Type B pancreatic cell (in vitro differentiated cells): ENCODE results near the gene PNRC1. TPM values are rescaled to one million over a fixed set of nuclear protein-coding genes. Genes with fewer than 3 reads are reported as not detected.
A peak's percentile ranks its signal among the peaks of the same experiment; 100 is the strongest.
"Not testable (repeated sequence)": the region's sequence is repeated elsewhere in the genome, so short reads cannot be mapped to it uniquely, and the experiment has no call there.

ENCODE experiments used
- DNase-seq: peaks from one replicate; pipeline ENCODE4 v3.0.0; 2021; ENCODE audit warnings: mixed read lengths; ENCODE audit not compliant: unreplicated experiment; ENCODE audit errors: extremely low spot score
- H3K27ac Mint-ChIP-seq: 2 replicates; pipeline ENCODE4 v1.8.0; 2021; ENCODE audit warnings: mild to moderate bottlenecking, mixed read lengths
- H3K27me3 Mint-ChIP-seq: 2 replicates; pipeline ENCODE4 v1.8.0; 2021; ENCODE audit warnings: mixed read lengths
- H3K36me3 Mint-ChIP-seq: 2 replicates; pipeline ENCODE4 v1.8.0; 2021; ENCODE audit warnings: mixed read lengths
- H3K4me1 Mint-ChIP-seq: one replicate; pipeline ENCODE4 v1.8.0; 2021; ENCODE audit warnings: mixed read lengths; ENCODE audit not compliant: unreplicated experiment
- H3K4me3 Mint-ChIP-seq: 2 replicates; pipeline ENCODE4 v1.8.0; 2021; ENCODE audit warnings: mild to moderate bottlenecking, mixed read lengths
- H3K9me3 Mint-ChIP-seq: 2 replicates; pipeline ENCODE4 v1.8.0; 2021; ENCODE audit warnings: mixed read lengths
- CTCF ChIP-seq: fragments of 200-600 bp; sonication (generic); conservative IDR thresholded peaks from 2 replicates; pipeline ENCODE4 v1.5.0; 2021; ENCODE audit warnings: antibody characterized with exemption, mild to moderate bottlenecking
- long read RNA-seq: library from polyadenylated mRNA; unstranded; transcript quantifications from one replicate; pipeline ENCODE4 v2.0.0, GENCODE V29; 2020
- total RNA-seq: library from RNA; stranded (reverse); gene quantifications from 2 replicates; pipeline ENCODE4 v1.2.1, GENCODE V29; 2021; ENCODE audit warnings: low replicate concordance

PNRC1 gene
- total RNA-seq = 140 and 150 TPM in 2 replicates
- long read RNA-seq, partial matches to known transcripts = 0 of 14 reads
- long read RNA-seq, other reads (novel, unspliced or antisense) = 14 of 14 reads

- peak within 1 kb of the TSS; percentile 96 for H3K4me3 Mint-ChIP-seq
- H3K27me3 Mint-ChIP-seq = no peaks in the 10 kb centered on the region
- peak; percentile 100 for DNase-seq
- H3K27ac Mint-ChIP-seq = peak within 1 kb of the TSS; percentile 94
- peaks cover 16% of the 10 kb centered on the region for H3K4me1 Mint-ChIP-seq
- TF ChIP-seq CTCF = no peak
- H3K36me3 Mint-ChIP-seq = peaks cover 28% of the 10 kb centered on the region
- H3K9me3 Mint-ChIP-seq = no peaks in the 10 kb centered on the region
These were observed at the start of gene PNRC1 for GRCh38 chr6:89080281-89081128. Gene PNRC1, plus strand, starts transcription at chr6:89080751. Its CDS starts 144 bp downstream, at chr6:89080895.

GRCh38 chr6:89032599-89032998 lies 48.0 kb upstream of the PNRC1 start:
- DNase-seq = no peak
- Mint-ChIP-seq H3K9me3 (no peaks in the 10 kb centered on the region), H3K27me3 (no peaks in the 10 kb centered on the region), H3K27ac (no peak overlapping the region), H3K4me1 (peaks cover 13% of the 10 kb centered on the region), H3K36me3 (no peaks in the 10 kb centered on the region), H3K4me3 (no peak overlapping the region)
- TF ChIP-seq CTCF = no peak

- DNase-seq = no peak
- H3K27ac Mint-ChIP-seq = no peak overlapping the region
- H3K4me1 Mint-ChIP-seq = peaks cover 13% of the 10 kb centered on the region
- H3K4me3 Mint-ChIP-seq = no peak overlapping the region
- H3K36me3 Mint-ChIP-seq = no peaks in the 10 kb centered on the region
- TF ChIP-seq CTCF = no peak
- no peaks in the 10 kb centered on the region for H3K27me3 Mint-ChIP-seq
- peaks cover 1% of the 10 kb centered on the region for H3K9me3 Mint-ChIP-seq
These were observed 47.1 kb upstream of the PNRC1 start for GRCh38 chr6:89033461-89033860.

GRCh38 chr6:89034116-89034515 lies 46.4 kb upstream of the PNRC1 start:
- not testable (repeated sequence) for H3K27ac Mint-ChIP-seq, H3K27me3 Mint-ChIP-seq, DNase-seq, H3K36me3 Mint-ChIP-seq, H3K9me3 Mint-ChIP-seq, H3K4me3 Mint-ChIP-seq
- peaks cover 13% of the 10 kb centered on the region for H3K4me1 Mint-ChIP-seq

- H3K27ac Mint-ChIP-seq = peak overlapping the region; percentile 93
- TF ChIP-seq CTCF = no peak
- DNase-seq = no peak
- H3K4me3 Mint-ChIP-seq = no peak overlapping the region
- H3K9me3 Mint-ChIP-seq = peaks cover 5% of the 10 kb centered on the region
- H3K36me3 Mint-ChIP-seq = no peaks in the 10 kb centered on the region
- H3K4me1 Mint-ChIP-seq = peaks cover 13% of the 10 kb centered on the region
- no peaks in the 10 kb centered on the region for H3K27me3 Mint-ChIP-seq
These were observed 45.8 kb upstream of the PNRC1 start for GRCh38 chr6:89034586-89035251.
